GM12878 (cell line): ENCODE results near the gene UQCRH. TPM values are rescaled to one million over a fixed set of nuclear protein-coding genes. Genes with fewer than 3 reads are reported as not detected.
A peak's percentile ranks its signal among the peaks of the same experiment; 100 is the strongest.

Experiments used
- ATF7 ChIP-seq: fragments of 450-650 bp; IDR thresholded peaks from 2 replicates; pipeline ENCODE4 v1.6.1; 2016; ENCODE audit warnings: low read depth, mild to moderate bottlenecking
- BACH1 ChIP-seq: fragments of 450-650 bp; IDR thresholded peaks from 2 replicates; pipeline ENCODE4 v1.6.1; 2017; ENCODE audit warnings: mild to moderate bottlenecking, borderline replicate concordance
- BCL11A ChIP-seq: IDR thresholded peaks from 2 replicates; pipeline ENCODE4 v1.6.1; 2011; ENCODE audit warnings: low read depth, low read length
- BMI1 ChIP-seq: fragments of 450-650 bp; IDR thresholded peaks from 2 replicates; pipeline ENCODE4 v1.6.1; 2016; ENCODE audit warnings: mild to moderate bottlenecking, moderate library complexity, borderline replicate concordance
- BRCA1 ChIP-seq: IDR thresholded peaks from 2 replicates; pipeline ENCODE4 v1.6.1; 2011; ENCODE audit warnings: low read depth, low read length, improper control_type of control experiment
- DPF2 ChIP-seq: fragments of 450-650 bp; IDR thresholded peaks from 2 replicates; pipeline ENCODE4 v1.6.1; 2017; ENCODE audit warnings: mild to moderate bottlenecking
- EED ChIP-seq: sonication (generic); IDR thresholded peaks from 2 replicates; pipeline ENCODE4 v1.6.1; 2016; ENCODE audit warnings: antibody characterized with exemption, low read depth
- EP300 ChIP-seq, 2 experiments: fragments of 150-350 bp in 1 of 2; IDR thresholded peaks; 2 replicates each; pipeline ENCODE4 v1.6.1; 2011 to 2012; ENCODE audit warnings: low read depth in 2 of 2, low read length in 2 of 2, borderline replicate concordance in 1 of 2, improper control_type of control experiment in 1 of 2, inconsistent platforms in 1 of 2; ENCODE audit not compliant: control insufficient read depth in 1 of 2
- ESRRA ChIP-seq: IDR thresholded peaks from 2 replicates; pipeline ENCODE4 v1.6.1; 2012; ENCODE audit warnings: mild to moderate bottlenecking, low read length, improper control_type of control experiment
- EZH2 ChIP-seq: IDR thresholded peaks from 2 replicates; pipeline ENCODE4 v1.6.1; 2012; ENCODE audit warnings: low read depth, mild to moderate bottlenecking, control low read depth, inconsistent platforms, low read length, borderline replicate concordance; ENCODE audit not compliant: control insufficient read depth
- GATAD2B ChIP-seq: fragments of 450-650 bp; conservative IDR thresholded peaks from 2 replicates; pipeline ENCODE4 v1.6.1; 2017; ENCODE audit warnings: low read depth, mild to moderate bottlenecking, moderate library complexity
- MXI1 ChIP-seq: fragments of 150-350 bp; IDR thresholded peaks from 2 replicates; pipeline ENCODE4 v1.6.1; 2011; ENCODE audit warnings: low read depth, mild to moderate bottlenecking, inconsistent platforms, low read length, improper control_type of control experiment
- NFIC ChIP-seq: IDR thresholded peaks from 2 replicates; pipeline ENCODE4 v1.6.1; 2012; ENCODE audit warnings: low read depth, mild to moderate bottlenecking, inconsistent platforms, low read length, moderate library complexity
- NR2C2 ChIP-seq: IDR thresholded peaks from 2 replicates; pipeline ENCODE4 v1.6.1; 2011; ENCODE audit warnings: borderline replicate concordance, low read depth; ENCODE audit not compliant: control insufficient read depth, insufficient read length
- NRF1 ChIP-seq: conservative IDR thresholded peaks from 2 replicates; pipeline ENCODE4 v1.6.1; 2011; ENCODE audit warnings: mild to moderate bottlenecking, low read depth, low read length, improper control_type of control experiment
- PML ChIP-seq: IDR thresholded peaks from 2 replicates; pipeline ENCODE4 v1.6.1; 2012; ENCODE audit warnings: low read length, inconsistent platforms
- POLR2A ChIP-seq: IDR thresholded peaks from 2 replicates; pipeline ENCODE4 v1.6.1; 2011; ENCODE audit warnings: low read depth, mild to moderate bottlenecking, low read length
- SMARCA5 ChIP-seq: fragments of 450-650 bp; IDR thresholded peaks from 2 replicates; pipeline ENCODE4 v1.6.1; 2017; ENCODE audit warnings: mild to moderate bottlenecking
- SRF ChIP-seq, 2 experiments: IDR thresholded peaks; 2 replicates each; pipeline ENCODE4 v1.6.1; 2011; ENCODE audit warnings: low read depth in 2 of 2, low read length in 2 of 2, mild to moderate bottlenecking in 1 of 2, moderate library complexity in 1 of 2
- TAF1 ChIP-seq: IDR thresholded peaks from 2 replicates; pipeline ENCODE4 v1.6.1; 2011; ENCODE audit warnings: mild to moderate bottlenecking, low read depth, low read length, borderline replicate concordance
- TARDBP ChIP-seq: IDR thresholded peaks from 2 replicates; pipeline ENCODE4 v1.6.1; 2016; ENCODE audit warnings: borderline replicate concordance
- ZBTB4 ChIP-seq: fragments of 450-650 bp; formaldehyde crosslinking; IDR thresholded peaks from 2 replicates; pipeline ENCODE4 v1.4.0; 2022; ENCODE audit warnings: mild to moderate bottlenecking, moderate library complexity
- polyA plus RNA-seq, 11 experiments: library from polyadenylated mRNA; depleted of rRNA in 4 of 11; unstranded in 6 of 11; stranded (reverse) in 5 of 11; fragments of >200 nt; fragmentation: Nextera tagmentation in 4 of 11; fragmentation: Illumina TruSeq in 1 of 11; extraction: Ambion mirVana in 4 of 11; extraction: Trizol in 1 of 11; gene quantifications; 1 replicate in 1 of 11; 2 replicates in 10 of 11; pipeline versions ENCODE4 v1.2.1 to v1.2.3, GENCODE V29; 2011 to 2016; ENCODE audit warnings: inconsistent platforms in 2 of 11, missing spikeins in 2 of 11, low read depth in 1 of 11
- total RNA-seq, 4 experiments: library from RNA; depleted of rRNA in 3 of 4; stranded (reverse); fragments of >200 nt in 3 of 4; fragmentation: Illumina TruSeq in 1 of 4; extraction: Trizol in 1 of 4; gene quantifications; 2 replicates each; pipeline versions ENCODE4 v1.2.1 to v1.2.3, GENCODE V29; 2013 to 2021
- TF ChIP-seq, protein P1 (sequence below): IDR thresholded peaks from 2 replicates; pipeline ENCODE4 v1.6.1; 2011; ENCODE audit warnings: low read depth, low read length, improper control_type of control experiment, borderline replicate concordance
- TF ChIP-seq, protein P2 (sequence below): fragments of 450-650 bp; IDR thresholded peaks from 2 replicates; pipeline ENCODE4 v1.6.1; 2016; ENCODE audit warnings: mild to moderate bottlenecking
- TF ChIP-seq, protein P3 (sequence below): IDR thresholded peaks from 2 replicates; pipeline ENCODE4 v1.6.1; 2012; ENCODE audit warnings: low read length, inconsistent platforms

UQCRH gene
- total and polyA plus RNA-seq, 10 of the 15 experiments (the other 5 are each of a cell fraction or from before 2014, with no cell fraction given) = 363 to 1,782 (median 597) TPM

DNA sequence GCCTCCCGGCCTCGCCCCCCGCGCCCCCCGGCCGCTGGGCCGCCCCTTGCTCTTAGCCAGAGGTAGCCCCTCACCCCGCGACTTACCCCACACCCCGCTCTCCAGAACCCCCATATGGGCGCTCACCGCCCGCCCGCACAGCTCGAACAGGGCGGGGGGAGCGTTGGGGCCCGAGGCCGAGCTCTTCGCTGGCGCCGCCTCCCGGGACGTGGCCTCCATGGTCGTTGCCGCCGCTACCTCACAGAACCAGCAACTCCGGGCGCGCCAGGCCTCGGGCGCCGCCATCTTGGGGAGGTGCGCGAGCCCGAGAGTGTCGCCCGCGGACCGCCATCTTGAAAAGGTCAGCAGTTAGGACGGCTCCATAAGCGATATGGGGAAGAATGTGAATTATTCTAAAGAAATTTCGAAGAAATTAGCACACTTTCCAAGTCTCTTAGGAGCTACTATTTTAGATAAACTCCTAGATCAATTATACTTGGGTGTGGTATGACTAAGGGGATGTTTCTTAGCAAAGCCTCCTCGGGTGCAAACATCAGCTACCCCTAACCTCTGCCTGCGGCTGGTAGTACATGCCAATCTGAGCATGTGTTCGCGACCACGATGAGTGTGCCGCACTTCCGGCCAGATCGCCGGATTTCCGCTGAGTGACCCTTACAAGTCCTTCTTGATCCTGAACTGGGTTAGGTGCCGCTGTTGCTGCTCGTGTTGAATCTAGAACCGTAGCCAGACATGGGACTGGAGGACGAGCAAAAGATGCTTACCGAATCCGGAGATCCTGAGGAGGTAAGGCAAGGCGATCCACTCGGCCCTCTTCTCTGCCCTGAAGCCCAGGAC is at the start of gene UQCRH, which contains the start of gene LRRC41 (continued):
- TF ChIP-seq POLR2A (peak; percentile 93), TAF1 (peak; percentile 93), ESRRA (no peak), NFIC (peak; percentile 57; the same call in 1 of the 2 replicates), SMARCA5 (no peak), GATAD2B (no peak), EED (no peak), NR2C2 (no peak), BRCA1 (no peak), EZH2 (no peak), ZBTB4 (CRISPR knock-in tag) (no peak), ATF7 (peak; percentile 100), PML (peak; percentile 85), NRF1 (no peak), BCL11A (no peak), EP300 (IDR thresholded peaks at IDR 0.05; ENCODE audit: borderline replicate concordance in 1 of 2, control insufficient read depth in 1 of 2, low read depth in 2 of 2, low read length in 2 of 2) (no peak), BMI1 (no peak), MXI1 (peak; percentile 41; the same call in 1 of the 2 replicates), SRF (IDR thresholded peaks at IDR 0.05; ENCODE audit: low read depth in 2 of 2, low read length in 2 of 2) (peak; percentile 55 to 80; a peak in 2 of 4 replicates), DPF2 (no peak), BACH1 (0 out of 2 replicates have a peak, but pooled peaks have one; percentile 29), TARDBP (peak; percentile 76; the same call in 1 of the 2 replicates)
- TF ChIP-seq, protein P1, sequence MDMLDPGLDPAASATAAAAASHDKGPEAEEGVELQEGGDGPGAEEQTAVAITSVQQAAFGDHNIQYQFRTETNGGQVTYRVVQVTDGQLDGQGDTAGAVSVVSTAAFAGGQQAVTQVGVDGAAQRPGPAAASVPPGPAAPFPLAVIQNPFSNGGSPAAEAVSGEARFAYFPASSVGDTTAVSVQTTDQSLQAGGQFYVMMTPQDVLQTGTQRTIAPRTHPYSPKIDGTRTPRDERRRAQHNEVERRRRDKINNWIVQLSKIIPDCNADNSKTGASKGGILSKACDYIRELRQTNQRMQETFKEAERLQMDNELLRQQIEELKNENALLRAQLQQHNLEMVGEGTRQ = peak; percentile 27; the same call in 1 of the 2 replicates
- TF ChIP-seq, protein P2, sequence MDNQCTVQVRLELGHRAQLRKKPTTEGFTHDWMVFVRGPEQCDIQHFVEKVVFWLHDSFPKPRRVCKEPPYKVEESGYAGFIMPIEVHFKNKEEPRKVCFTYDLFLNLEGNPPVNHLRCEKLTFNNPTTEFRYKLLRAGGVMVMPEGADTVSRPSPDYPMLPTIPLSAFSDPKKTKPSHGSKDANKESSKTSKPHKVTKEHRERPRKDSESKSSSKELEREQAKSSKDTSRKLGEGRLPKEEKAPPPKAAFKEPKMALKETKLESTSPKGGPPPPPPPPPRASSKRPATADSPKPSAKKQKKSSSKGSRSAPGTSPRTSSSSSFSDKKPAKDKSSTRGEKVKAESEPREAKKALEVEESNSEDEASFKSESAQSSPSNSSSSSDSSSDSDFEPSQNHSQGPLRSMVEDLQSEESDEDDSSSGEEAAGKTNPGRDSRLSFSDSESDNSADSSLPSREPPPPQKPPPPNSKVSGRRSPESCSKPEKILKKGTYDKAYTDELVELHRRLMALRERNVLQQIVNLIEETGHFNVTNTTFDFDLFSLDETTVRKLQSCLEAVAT = peak; percentile 82
- TF ChIP-seq, protein P3, sequence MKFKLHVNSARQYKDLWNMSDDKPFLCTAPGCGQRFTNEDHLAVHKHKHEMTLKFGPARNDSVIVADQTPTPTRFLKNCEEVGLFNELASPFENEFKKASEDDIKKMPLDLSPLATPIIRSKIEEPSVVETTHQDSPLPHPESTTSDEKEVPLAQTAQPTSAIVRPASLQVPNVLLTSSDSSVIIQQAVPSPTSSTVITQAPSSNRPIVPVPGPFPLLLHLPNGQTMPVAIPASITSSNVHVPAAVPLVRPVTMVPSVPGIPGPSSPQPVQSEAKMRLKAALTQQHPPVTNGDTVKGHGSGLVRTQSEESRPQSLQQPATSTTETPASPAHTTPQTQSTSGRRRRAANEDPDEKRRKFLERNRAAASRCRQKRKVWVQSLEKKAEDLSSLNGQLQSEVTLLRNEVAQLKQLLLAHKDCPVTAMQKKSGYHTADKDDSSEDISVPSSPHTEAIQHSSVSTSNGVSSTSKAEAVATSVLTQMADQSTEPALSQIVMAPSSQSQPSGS = no peak
